ENCODE measurements around the gene DCP1B. TPM values are rescaled to one million over a fixed set of nuclear protein-coding genes. Genes with fewer than 3 reads are reported as not detected.

DCP1B gene
- total and polyA plus RNA-seq, 2 donors (not counting 3 experiments of a cell fraction or from before 2014, with no cell fraction given): 11.2 to 19.8 TPM

- peaks cover 34 to 45% of the 10 kb centered on the region in 2 experiments for H3K27me3 ChIP-seq (ENCODE audit: control insufficient read depth in 2 of 2, insufficient read depth in 2 of 2, low read length in 2 of 2)
- ChIA-PET CTCF (no interaction called here), POLR2A (no interaction called here)
- dilution Hi-C loops (cut with MboI; ENCODE audit: extremely low pct_ligation_motif_present, low sequenced_read_pairs) (no loop called here), intact Hi-C loops (cut with micrococcal nuclease) (loop anchor here (10.0 kb wide), 2 partner anchors 235 to 345 kb away; no protein-coding TSS in a partner anchor)
- no peaks in the 10 kb centered on the region for H4K20me1 ChIP-seq (replicated peaks; ENCODE audit: control insufficient read depth, extremely low read depth, insufficient read depth, low read length)
- H3K9me1 ChIP-seq (replicated peaks; ENCODE audit: control insufficient read depth, extremely low read depth, insufficient read depth, low read length): no peaks in the 10 kb centered on the region
- FAIRE-seq (no peak), DNase-seq (ENCODE audit: low read depth, low spot score) (no peak)
- H3K27ac ChIP-seq (ENCODE audit: insufficient read depth, low read depth, low read length): no peak overlapping the region
- no TSS peak for BruUV-seq (replicated peaks)
- no peaks in the 10 kb centered on the region for H3K79me2 ChIP-seq (ENCODE audit: control insufficient read depth, insufficient read depth, low read length)
- H3K36me3 ChIP-seq (ENCODE audit: control insufficient read depth in 2 of 2, extremely low read depth in 1 of 2, insufficient read depth in 2 of 2, low read length in 2 of 2): no peaks in the 10 kb centered on the region
- no peaks in the 10 kb centered on the region for H3K9me3 ChIP-seq (replicated peaks; ENCODE audit: control insufficient read depth, insufficient read depth, low read length)
- no peak overlapping the region for H3K9ac ChIP-seq (replicated peaks; ENCODE audit: extremely low read depth, insufficient read depth, low read length)
- peaks cover 3% of the 10 kb centered on the region for H3K4me1 ChIP-seq (ENCODE audit: control insufficient read depth, extremely low read depth, insufficient read depth, low read length)
- H3K4me3 ChIP-seq (replicated peaks in 1 of 3; ENCODE audit: insufficient read depth in 1 of 3, low read depth in 1 of 3, low read length in 3 of 3): no peak overlapping the region
- no peak overlapping the region for H3K4me2 ChIP-seq (ENCODE audit: insufficient read depth, low read length)
- TF ChIP-seq EZH2 (IDR thresholded peaks at IDR 0.05; ENCODE audit: borderline replicate concordance, low read depth, low read length, severe bottlenecking) (peak; percentile 33), MYC (IDR thresholded peaks at IDR 0.05; ENCODE audit: low read depth, low read length) (no peak)
- no peak overlapping the region for H2AFZ ChIP-seq (ENCODE audit: low read depth, low read length)
Measured at GRCh38 chr12:2049604-2050540, 45.6 kb upstream of the DCP1B start.

- Histone ChIP-seq H3K4me2 (ENCODE audit: insufficient read depth, low read length) (no peak overlapping the region), H4K20me1 (replicated peaks; ENCODE audit: control insufficient read depth, extremely low read depth, insufficient read depth, low read length) (no peaks in the 10 kb centered on the region), H3K9me3 (replicated peaks; ENCODE audit: control insufficient read depth, insufficient read depth, low read length) (no peaks in the 10 kb centered on the region), H3K4me3 (replicated peaks in 1 of 3; ENCODE audit: insufficient read depth in 1 of 3, low read depth in 1 of 3, low read length in 3 of 3) (no peak overlapping the region), H3K79me2 (ENCODE audit: control insufficient read depth, insufficient read depth, low read length) (no peaks in the 10 kb centered on the region), H3K36me3 (ENCODE audit: control insufficient read depth in 2 of 2, extremely low read depth in 1 of 2, insufficient read depth in 2 of 2, low read length in 2 of 2) (no peaks in the 10 kb centered on the region), H3K4me1 (ENCODE audit: control insufficient read depth, extremely low read depth, insufficient read depth, low read length) (no peaks in the 10 kb centered on the region), H3K9ac (replicated peaks; ENCODE audit: extremely low read depth, insufficient read depth, low read length) (no peak overlapping the region), H3K9me1 (replicated peaks; ENCODE audit: control insufficient read depth, extremely low read depth, insufficient read depth, low read length) (no peaks in the 10 kb centered on the region), H2AFZ (ENCODE audit: low read depth, low read length) (no peak overlapping the region), H3K27me3 (ENCODE audit: control insufficient read depth in 2 of 2, insufficient read depth in 2 of 2, low read length in 2 of 2) (peaks cover 21 to 30% of the 10 kb centered on the region in 2 experiments), H3K27ac (ENCODE audit: insufficient read depth, low read depth, low read length) (no peak overlapping the region)
- dilution Hi-C loops (cut with MboI; ENCODE audit: extremely low pct_ligation_motif_present, low sequenced_read_pairs) (no loop called here), intact Hi-C loops (cut with micrococcal nuclease) (no loop called here)
- CTCF ChIA-PET: interaction anchor here (1.6 kb wide), 1 partner anchor 29 kb away, joined by 3 read pairs; no protein-coding TSS in a partner anchor
- DNase-seq (ENCODE audit: low read depth, low spot score) (no peak), FAIRE-seq (no peak)
- no peak for TF ChIP-seq POLR2A (IDR thresholded peaks at IDR 0.05; ENCODE audit: low read depth, low read length)
- no peak for TF ChIP-seq MYC (IDR thresholded peaks at IDR 0.05; ENCODE audit: low read depth, low read length)
- TF ChIP-seq EZH2 (IDR thresholded peaks at IDR 0.05; ENCODE audit: borderline replicate concordance, low read depth, low read length, severe bottlenecking): no peak
- no peak for TF ChIP-seq CTCF (IDR thresholded peaks at IDR 0.05; ENCODE audit: extremely low read depth in 1 of 2, insufficient read depth in 1 of 2, low read depth in 1 of 2, low read length in 2 of 2)
- BruUV-seq (replicated peaks): no TSS peak
- POLR2A ChIA-PET: no interaction called here
Measured at GRCh38 chr12:2047752-2048151, 43.5 kb upstream of the DCP1B start.

Data from endothelial cell of umbilical vein (primary cell).